K562 (cell line): Measurements from ENCODE around the gene PLEKHG4B. TPM values are rescaled to one million over a fixed set of nuclear protein-coding genes. Genes with fewer than 3 reads are reported as not detected.

Experiments
- ATAC-seq: fragments of 200-7000 bp; cut with Tn5 transposase; 3 replicates; pipeline ENCODE4 v1.9.1; 2020; ENCODE audit warnings: moderate library complexity
- BruUV-seq: library from RNA; stranded (reverse); fragments of 400-500 nt; replicated peaks from 2 replicates; lab custom pipeline; 2021; lab: Mats Ljungman, UMichigan
- CTCF ChIA-PET: fragments of 300-600 bp; formaldehyde crosslinking; extraction: SDS; loops from one replicate; lab custom pipeline; 2021; ENCODE audit warnings: low intra/inter-chr PET ratio; lab: Yijun Ruan, JAX
- POLR2A ChIA-PET: fragments of 300-600, 350-650 bp; sonication (Branson Sonifier 250); formaldehyde crosslinking; extraction: SDS; loops from one replicate; lab custom pipeline; 2021; ENCODE audit warnings: antibody characterized with exemption, inconsistent platforms; lab: Yijun Ruan, JAX
- DNase-seq, 4 experiments: peaks; one replicate each; pipeline versions ENCODE4 v3.0.0 to v3.0.0-alpha.2; 2011 to 2018; ENCODE audit warnings: low spot score in 3 of 4, mixed read lengths in 3 of 4; ENCODE audit errors: extremely low read depth in 1 of 4
- FAIRE-seq: peaks from 2 replicates; lab custom pipeline; 2011; peaks lifted over from hg19 to GRCh38; lab: Jason Lieb, UNC
- H2AFZ ChIP-seq: 2 replicates; pipeline ENCODE4 v1.6.0; 2011; ENCODE audit warnings: low read depth, low read length, control low read depth, inconsistent platforms
- H3K27ac ChIP-seq: fragments of 200-600 bp; 3 replicates; pipeline ENCODE4 v1.8.0; 2011; ENCODE audit warnings: low read depth, mild to moderate bottlenecking, control low read depth, inconsistent platforms, low read length, moderate library complexity, mixed read lengths; ENCODE audit errors: extremely low read depth
- H3K27me3 ChIP-seq, 2 experiments: fragments of 300-600 bp in 1 of 2; 2 replicates in 1 of 2; 3 replicates in 1 of 2; pipeline versions ENCODE4 v1.6.0 to v1.8.0; 2011; ENCODE audit warnings: inconsistent platforms in 2 of 2, low read length in 2 of 2, mild to moderate bottlenecking in 1 of 2, mixed read lengths in 1 of 2, moderate library complexity in 1 of 2; ENCODE audit not compliant: control insufficient read depth in 2 of 2, insufficient read depth in 2 of 2
- H3K36me3 ChIP-seq: fragments of 300-600 bp; 3 replicates; pipeline ENCODE4 v1.8.0; 2011; ENCODE audit warnings: mild to moderate bottlenecking, low read length, inconsistent platforms; ENCODE audit not compliant: control insufficient read depth, insufficient read depth
- H3K4me1 ChIP-seq, 2 experiments: fragments of 200-600 bp in 1 of 2; replicated peaks in 1 of 2; 2 replicates in 1 of 2; 3 replicates in 1 of 2; pipeline versions ENCODE4 v1.5.1 to v1.8.0; 2011; ENCODE audit warnings: inconsistent platforms in 2 of 2, low read length in 2 of 2, mild to moderate bottlenecking in 1 of 2, mixed read lengths in 1 of 2, moderate library complexity in 1 of 2; ENCODE audit not compliant: control insufficient read depth in 2 of 2, insufficient read depth in 2 of 2
- H3K4me2 ChIP-seq: 2 replicates; pipeline ENCODE4 v1.6.1; 2011; ENCODE audit warnings: low read length, control low read depth, inconsistent platforms, mixed read lengths; ENCODE audit not compliant: insufficient read depth
- H3K4me3 ChIP-seq: fragments of 200-600 bp; sonication (generic), shearing (Covaris generic); 2 replicates; pipeline ENCODE4 v1.5.1; 2016; ENCODE audit warnings: control low read depth, inconsistent platforms
- H3K79me2 ChIP-seq: fragments of 200-600 bp; 3 replicates; pipeline ENCODE4 v1.8.0; 2011; ENCODE audit warnings: low read length, inconsistent platforms; ENCODE audit not compliant: control insufficient read depth, insufficient read depth
- H3K9ac ChIP-seq, 2 experiments: 2 replicates each; pipeline versions ENCODE4 v1.6.0 to v1.6.1; 2011; ENCODE audit warnings: low read depth in 2 of 2, low read length in 2 of 2, control low read depth in 1 of 2, inconsistent platforms in 1 of 2, mild to moderate bottlenecking in 1 of 2, mixed read lengths in 1 of 2; ENCODE audit not compliant: insufficient read depth in 1 of 2
- H3K9me1 ChIP-seq: one replicate; pipeline ENCODE4 v1.6.0; 2011; ENCODE audit warnings: inconsistent platforms, mild to moderate bottlenecking, low read length, moderate library complexity; ENCODE audit not compliant: control insufficient read depth, insufficient read depth
- H3K9me3 ChIP-seq: replicated peaks from 2 replicates; pipeline ENCODE4 v1.5.1; 2011; ENCODE audit warnings: low read depth, low read length, inconsistent platforms; ENCODE audit not compliant: control insufficient read depth, insufficient read depth
- H4K20me1 ChIP-seq: replicated peaks from 2 replicates; pipeline ENCODE4 v1.6.1; 2011; ENCODE audit warnings: low read length, inconsistent platforms, mixed read lengths; ENCODE audit not compliant: control insufficient read depth, insufficient read depth
- CHD1 ChIP-seq: fragments of 200-600 bp; sonication (generic); IDR thresholded peaks from one replicate; pipeline ENCODE4 v1.6.1; 2012; ENCODE audit warnings: mild to moderate bottlenecking, moderate library complexity, low read length, inconsistent platforms
- E2F6 ChIP-seq, 2 experiments: IDR thresholded peaks; 2 replicates each; pipeline ENCODE4 v1.6.1; 2011; ENCODE audit warnings: borderline replicate concordance in 1 of 2, control low read depth in 1 of 2, low read depth in 1 of 2, low read length in 1 of 2, mild to moderate bottlenecking in 1 of 2, mixed read lengths in 1 of 2, moderate library complexity in 1 of 2; ENCODE audit not compliant: insufficient read depth in 1 of 2, insufficient read length in 1 of 2, poor library complexity in 1 of 2, severe bottlenecking in 1 of 2; ENCODE audit errors: extremely low read depth in 1 of 2
- HCFC1 ChIP-seq: IDR thresholded peaks from 2 replicates; pipeline ENCODE4 v1.6.1; 2012; ENCODE audit warnings: low read depth, low read length, improper control_type of control experiment
- NFE2 ChIP-seq: IDR thresholded peaks from 2 replicates; pipeline ENCODE4 v1.6.1; 2014; ENCODE audit warnings: antibody characterized with exemption, low read depth
- PTRF ChIP-seq: fragments of 450-650 bp; IDR thresholded peaks from 2 replicates; pipeline ENCODE4 v1.6.1; 2016; ENCODE audit warnings: mild to moderate bottlenecking, missing genetic modification characterization, missing compliant biosample characterization
- RAD51 ChIP-seq: fragments of 450-650 bp; IDR thresholded peaks from 2 replicates; pipeline ENCODE4 v1.7.1; 2016; ENCODE audit warnings: low read depth, mild to moderate bottlenecking, borderline replicate concordance
- RNF219 ChIP-seq: fragments of 250-450 bp; sonication (Bioruptor Pico); IDR thresholded peaks from 2 replicates; pipeline ENCODE4 v1.5.0; 2022; ENCODE audit warnings: mild to moderate bottlenecking
- SMARCA4 ChIP-seq: fragments of 450-650 bp; IDR thresholded peaks from 2 replicates; pipeline ENCODE4 v1.6.1; 2016
- WGBS: fragments of 100-300 bp; shearing (Covaris generic); methylation state at CpG from one replicate; pipeline ENCODE4 v1.1.6; 2016; ENCODE audit warnings: low coverage, mixed read lengths; ENCODE audit not compliant: insufficient coverage; ENCODE audit errors: missing lambda C conversion rate; 5-methylcytosine and 5-hydroxymethylcytosine counted together
- in situ Hi-C: fragments of 300-500 bp; cut with MboI; formaldehyde crosslinking; loops from 4 replicates; pipeline ENCODE4 v1.15.0; 2018; ENCODE audit warnings: inconsistent platforms, mixed read lengths
- intact Hi-C: fragments of 100-400 bp; cut with micrococcal nuclease; formaldehyde crosslinking; loops from 2 replicates; pipeline ENCODE4 v1.14.2; 2022
- polyA plus RNA-seq, 8 experiments: library from polyadenylated mRNA; depleted of rRNA in 4 of 8; stranded (reverse) in 5 of 8; unstranded in 3 of 8; fragments of >200 nt; fragmentation: Nextera tagmentation in 2 of 8; fragmentation: Illumina TruSeq in 1 of 8; extraction: Ambion mirVana in 2 of 8; extraction: Trizol in 1 of 8; gene quantifications; 2 replicates each; pipeline versions ENCODE4 v1.2.1 to v1.2.3, GENCODE V29; 2011 to 2014; ENCODE audit warnings: inconsistent platforms in 1 of 8, missing spikeins in 1 of 8
- total RNA-seq, 7 experiments: library from RNA; depleted of rRNA in 6 of 7; stranded (reverse); fragments of >200 nt in 6 of 7; fragmentation: Illumina TruSeq in 2 of 7; extraction: Trizol in 2 of 7; gene quantifications; 2 replicates each; pipeline versions ENCODE4 v1.2.1 to v1.2.3, GENCODE V29; 2011 to 2021; ENCODE audit warnings: low replicate concordance in 1 of 7

The PLEKHG4B gene
- total and polyA plus RNA-seq, 9 of the 15 experiments (the other 6 are each of a cell fraction or from before 2014, with no cell fraction given), result 0.02 TPM; not detected in 8

- H3K79me2 ChIP-seq, result no peaks in the 10 kb centered on the region
- H3K9me3 ChIP-seq, result no peaks in the 10 kb centered on the region
- no peak overlapping the region for H2AFZ ChIP-seq
- H3K4me2 ChIP-seq, result no peak overlapping the region
- POLR2A ChIA-PET, result interaction anchor here (0.6 kb wide), 1 partner anchor 1546 kb away, joined by 3 read pairs; no protein-coding TSS in a partner anchor
- peaks cover 22% of the 10 kb centered on the region for H4K20me1 ChIP-seq
- H3K9ac ChIP-seq, result peak overlapping the region in 1 of 2 experiments; percentile 64; a peak in 2 of 4 replicates
- CTCF ChIA-PET, result no interaction called here
- peaks cover 55 to 71% of the 10 kb centered on the region in 2 experiments for H3K27me3 ChIP-seq
- in situ Hi-C loops, result no loop called here
- H3K4me1 ChIP-seq, result no peaks in the 10 kb centered on the region
- no TSS peak for BruUV-seq
- ATAC-seq, result no peak
- WGBS, result under 1% methylated on average over 16 of the region's 16 CpGs
- no peak overlapping the region for H3K27ac ChIP-seq
- intact Hi-C loops, result no loop called here
- H3K4me3 ChIP-seq, result no peak overlapping the region
- no peaks in the 10 kb centered on the region for H3K36me3 ChIP-seq
- no peak for FAIRE-seq
- TF ChIP-seq CHD1 (no peak), RNF219 (no peak), E2F6 (IDR thresholded peaks at IDR 0.05; ENCODE audit: borderline replicate concordance in 1 of 2, extremely low read depth in 1 of 2, insufficient read depth in 1 of 2, insufficient read length in 1 of 2, low read depth in 1 of 2, low read length in 1 of 2, poor library complexity in 1 of 2, severe bottlenecking in 1 of 2) (no peak), PTRF (tag) (no peak), RAD51 (no peak), NFE2 (no peak), SMARCA4 (no peak), HCFC1 (no peak)
- no peaks in the 10 kb centered on the region for H3K9me1 ChIP-seq
- DNase-seq, result no peak
Measured at GRCh38 chr5:73768-74502, 18.0 kb upstream of the PLEKHG4B start.
